ENCODE data around the gene SCARB1. TPM values are rescaled to one million over a fixed set of nuclear protein-coding genes. Genes with fewer than 3 reads are reported as not detected.
A peak's percentile ranks its signal among the peaks of the same experiment; 100 is the strongest.

Gene SCARB1
- total and polyA plus RNA-seq, 9 of the 15 experiments (the other 6 are each of a cell fraction or from before 2014, with no cell fraction given) = 0.56 to 157 (median 52.8) TPM

GRCh38 chr12:124863416-124864325, at the start of gene SCARB1 (continued):
- 0 out of 6 replicates have a peak, but pooled peaks of 1 of the 3 experiments have one; percentile 8 for TF ChIP-seq ZBTB11 (CRISPR knock-in tag; IDR thresholded peaks at IDR 0.05)
- no peak for TF ChIP-seq ZNF79 (CRISPR knock-in tag; IDR thresholded peaks at IDR 0.05; ENCODE audit: low read depth)
- TF ChIP-seq ILK (tag; IDR thresholded peaks at IDR 0.05; ENCODE audit: borderline replicate concordance, low read depth) = no peak
- no peak for TF ChIP-seq ZNF133 (CRISPR knock-in tag; IDR thresholded peaks at IDR 0.05)
- TF ChIP-seq SMC3 (conservative IDR thresholded peaks at IDR 0.05; ENCODE audit: insufficient read depth, low read depth, low read length) = no peak
- TF ChIP-seq POLR2A (conservative IDR thresholded peaks at IDR 0.05) = peak; percentile 85
- TF ChIP-seq MAZ (CRISPR knock-in tag; conservative IDR thresholded peaks at IDR 0.05 in 1 of 2, IDR thresholded peaks at IDR 0.05 in 1 of 2) = peak; percentile 65 to 70; a peak in 3 of 4 replicates
- TF ChIP-seq KLF6 (CRISPR knock-in tag; IDR thresholded peaks at IDR 0.05; ENCODE audit: borderline replicate concordance) = 0 out of 2 replicates have a peak, but pooled peaks have one; percentile 36
- no peak for TF ChIP-seq E2F8 (IDR thresholded peaks at IDR 0.05; ENCODE audit: low read depth, partially characterized antibody)
- no peak for TF ChIP-seq MECOM (CRISPR knock-in tag; IDR thresholded peaks at IDR 0.05)
- TF ChIP-seq, protein P1, sequence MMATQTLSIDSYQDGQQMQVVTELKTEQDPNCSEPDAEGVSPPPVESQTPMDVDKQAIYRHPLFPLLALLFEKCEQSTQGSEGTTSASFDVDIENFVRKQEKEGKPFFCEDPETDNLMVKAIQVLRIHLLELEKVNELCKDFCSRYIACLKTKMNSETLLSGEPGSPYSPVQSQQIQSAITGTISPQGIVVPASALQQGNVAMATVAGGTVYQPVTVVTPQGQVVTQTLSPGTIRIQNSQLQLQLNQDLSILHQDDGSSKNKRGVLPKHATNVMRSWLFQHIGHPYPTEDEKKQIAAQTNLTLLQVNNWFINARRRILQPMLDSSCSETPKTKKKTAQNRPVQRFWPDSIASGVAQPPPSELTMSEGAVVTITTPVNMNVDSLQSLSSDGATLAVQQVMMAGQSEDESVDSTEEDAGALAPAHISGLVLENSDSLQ (IDR thresholded peaks at IDR 0.05) = peak; percentile 26
- peak; percentile 93; the same call in 1 of the 2 replicates for TF ChIP-seq HDGF (IDR thresholded peaks at IDR 0.05)
- no peak for TF ChIP-seq FOXJ2 (tag; IDR thresholded peaks at IDR 0.05)
- TF ChIP-seq CEBPG (CRISPR knock-in tag; IDR thresholded peaks at IDR 0.05) = no peak
- no peak for TF ChIP-seq CEBPG (tag; conservative IDR thresholded peaks at IDR 0.05 in 1 of 2, IDR thresholded peaks at IDR 0.05 in 1 of 2)
- no peak; the same call in 1 of the 2 replicates for TF ChIP-seq GABPB1 (CRISPR knock-in tag; IDR thresholded peaks at IDR 0.05)
- TF ChIP-seq TOE1 (IDR thresholded peaks at IDR 0.05; ENCODE audit: borderline replicate concordance) = peak; percentile 55; the same call in 1 of the 2 replicates
- no peak for TF ChIP-seq TOE1 (CRISPR knock-in tag; IDR thresholded peaks at IDR 0.05; ENCODE audit: borderline replicate concordance, low read depth)
